ENCODE measurements around the gene MYH14.

MYH14 gene

GRCh38 chr19:50300051-50300450, 96.6 kb downstream of the MYH14 start:
- no peak for DNase-seq

GRCh38 chr19:50300814-50301606, 97.6 kb downstream of the MYH14 start:
- DNase-seq, result no peak

GRCh38 chr19:50301607-50301971, 98.2 kb downstream of the MYH14 start:
- DNase-seq, result no peak

DNA sequence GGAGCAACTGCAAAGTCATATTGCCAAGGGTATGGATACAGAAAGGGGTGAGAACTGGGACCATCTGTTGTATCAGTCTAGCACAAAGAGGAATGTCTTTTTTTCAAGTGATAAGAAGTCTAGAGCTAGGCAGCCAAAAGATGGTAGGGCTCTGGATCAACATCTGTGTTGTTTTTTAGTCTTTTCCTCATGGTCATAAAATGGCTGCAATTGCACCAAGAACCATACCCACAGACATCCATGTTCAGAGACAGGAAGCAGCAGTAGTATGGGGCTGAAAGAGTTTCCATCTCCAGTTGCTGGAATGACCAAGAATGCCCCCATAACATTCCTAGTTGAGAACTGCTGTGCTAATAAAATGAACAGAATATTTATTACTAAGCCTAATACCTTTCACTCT, 100.1 kb downstream of the MYH14 start:
- DNase-seq, result no peak

GRCh38 chr19:50308991-50309390, 105.6 kb downstream of the MYH14 start:
- no peak for DNase-seq

DNA sequence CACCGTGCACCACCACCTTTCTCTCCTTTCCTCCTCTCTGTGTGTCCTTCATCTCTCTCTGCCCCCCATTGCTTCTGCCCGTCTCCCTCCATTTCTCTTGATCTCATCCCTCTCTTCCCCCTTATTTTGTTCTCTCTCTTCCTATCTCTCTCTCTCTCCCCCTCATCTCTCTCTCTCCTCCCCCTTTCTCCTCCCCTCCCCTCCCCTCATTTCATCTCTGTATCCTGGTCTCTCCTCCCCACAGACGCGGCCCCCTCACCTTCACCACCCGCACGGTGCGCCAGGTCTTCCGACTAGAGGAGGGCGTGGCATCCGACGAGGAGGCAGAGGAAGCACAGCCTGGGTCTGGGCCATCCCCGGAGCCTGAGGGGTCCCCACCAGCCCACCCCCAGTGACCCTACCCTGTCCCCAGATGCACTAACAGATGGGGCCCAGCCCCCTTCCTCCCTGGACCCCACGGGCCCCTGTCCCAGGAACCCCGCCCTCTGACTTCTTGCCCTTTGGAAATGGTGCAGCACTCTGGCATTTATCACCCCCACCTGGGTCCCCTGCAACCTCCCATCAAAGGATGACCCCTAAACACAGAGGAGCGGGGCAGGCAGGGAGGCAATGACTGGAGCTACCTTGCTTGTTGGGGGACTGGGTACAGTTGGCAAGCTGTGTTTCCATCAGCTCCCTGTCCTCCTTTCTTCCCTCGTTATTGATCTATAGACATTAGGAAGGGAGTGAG, 106.1 kb downstream of the MYH14 start:
- no peak for DNase-seq

DNA sequence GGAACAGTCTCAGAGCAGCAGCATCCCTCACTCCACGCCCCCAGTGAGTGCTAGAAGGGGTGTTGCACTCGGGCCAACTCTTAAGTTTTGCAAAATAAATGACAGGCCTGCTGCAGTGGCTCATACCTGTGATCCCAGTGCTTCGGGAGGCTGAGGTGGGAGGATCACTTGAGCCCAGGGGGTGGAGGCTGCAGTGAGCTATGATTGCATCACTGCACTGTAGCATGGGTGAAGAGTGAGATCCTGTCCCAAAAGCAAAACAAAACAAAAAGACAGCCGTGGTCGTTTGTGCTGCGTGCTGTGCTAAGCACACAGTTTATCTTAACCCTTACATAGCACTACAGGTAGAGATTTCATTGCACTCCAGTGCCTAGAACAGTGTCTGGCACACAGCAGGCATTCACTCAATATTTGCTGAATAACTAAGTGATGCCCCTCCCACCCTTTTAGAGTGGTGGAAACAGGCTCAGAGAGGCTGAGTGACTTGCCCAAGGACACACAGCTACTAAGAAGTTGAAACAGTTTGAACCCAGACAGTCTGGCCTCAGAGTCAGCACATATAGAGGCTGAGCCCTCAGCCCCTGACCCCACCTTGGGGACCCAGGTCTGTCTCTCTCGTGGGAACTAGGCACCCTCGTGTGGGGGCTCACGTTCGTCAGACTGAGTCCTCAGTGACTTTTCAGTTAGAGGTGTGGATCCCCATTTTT, 107.5 kb downstream of the MYH14 start:
- DNase-seq, result no peak

DNA sequence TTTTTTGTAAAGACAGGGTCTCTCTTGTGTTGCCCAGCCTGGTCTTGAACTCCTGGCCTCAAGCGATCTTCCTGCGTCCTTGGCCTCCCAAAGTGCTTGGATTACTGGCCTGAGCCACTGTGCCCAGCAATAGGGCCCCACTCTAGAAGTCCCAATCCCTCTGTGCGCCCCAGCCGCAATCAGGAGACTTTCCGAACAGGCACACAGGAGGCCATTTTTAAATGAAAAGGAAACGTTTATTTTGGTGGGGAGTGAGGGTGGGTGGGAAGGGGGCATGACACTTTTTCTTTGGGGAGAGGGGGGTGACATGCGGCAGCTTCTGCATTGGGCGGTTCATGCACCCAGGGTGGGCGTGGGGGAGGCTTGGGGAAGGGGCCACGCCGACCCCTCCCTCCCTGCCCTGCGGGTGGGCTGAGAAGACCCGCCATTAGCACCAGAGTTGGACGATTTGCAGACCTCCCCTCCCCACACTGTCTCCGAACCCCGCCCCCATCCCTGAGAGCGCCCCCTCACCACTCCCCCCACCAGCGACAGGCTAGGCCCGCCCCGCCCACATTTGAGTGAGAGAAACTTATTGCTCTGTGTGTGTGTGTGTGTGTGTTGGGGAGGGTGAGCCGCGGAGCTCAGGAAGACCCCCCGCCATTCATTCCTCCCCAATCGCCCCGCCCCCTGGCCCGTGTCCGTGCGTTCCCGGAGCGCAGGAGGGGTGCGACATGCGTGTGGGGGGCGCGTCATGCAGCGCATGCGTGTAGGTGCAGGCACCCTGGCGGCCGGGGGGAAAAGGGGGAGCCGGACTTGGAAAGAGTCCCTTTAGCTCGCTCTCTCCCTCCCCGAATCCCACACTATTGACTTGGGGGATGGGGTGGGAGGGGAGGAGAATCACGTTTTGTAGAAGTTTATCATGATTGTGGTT, 108.6 kb downstream of the MYH14 start:
- peak; percentile 63 for DNase-seq

DNA sequence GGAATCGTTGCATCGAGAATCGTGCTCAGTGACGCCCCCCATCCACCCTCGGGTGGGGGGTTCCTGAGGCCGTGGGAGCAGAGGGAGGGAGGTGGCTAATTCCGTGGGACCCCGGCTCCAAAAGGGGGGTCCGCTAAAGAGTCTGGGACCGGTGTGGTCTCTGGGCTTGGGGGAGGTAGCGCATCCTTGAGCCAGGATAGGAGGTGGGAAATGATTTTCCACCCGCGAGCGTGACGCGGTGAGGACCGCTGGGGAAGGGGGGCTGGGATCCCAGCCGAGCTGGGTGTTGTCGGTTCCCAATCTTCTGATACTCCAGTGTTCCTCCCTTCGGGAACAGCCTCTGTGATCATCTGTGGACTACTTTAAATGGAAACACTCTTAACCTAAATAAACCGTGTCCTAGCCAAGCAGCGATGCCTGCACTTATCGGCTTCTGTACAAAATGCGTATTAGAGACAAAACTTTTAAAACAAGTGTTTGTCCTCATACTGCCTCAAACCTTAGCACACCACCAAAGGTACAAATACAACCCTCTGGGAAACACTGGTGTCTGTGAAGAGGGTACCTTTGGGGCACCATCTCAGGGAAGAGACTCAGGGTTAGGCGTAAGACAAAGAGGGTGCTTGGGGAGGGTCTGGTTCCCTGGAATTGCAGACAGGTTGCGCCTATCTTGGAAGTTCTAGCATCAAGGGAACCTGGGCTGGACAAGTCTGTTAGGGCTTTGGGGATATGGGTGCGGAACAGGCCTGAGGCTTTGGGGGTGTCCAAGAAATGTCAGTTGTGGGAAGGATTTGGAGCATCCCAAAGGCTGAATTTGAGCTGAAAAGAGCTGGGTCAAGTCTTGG, 109.8 kb downstream of the MYH14 start:
- no peak for DNase-seq

DNA sequence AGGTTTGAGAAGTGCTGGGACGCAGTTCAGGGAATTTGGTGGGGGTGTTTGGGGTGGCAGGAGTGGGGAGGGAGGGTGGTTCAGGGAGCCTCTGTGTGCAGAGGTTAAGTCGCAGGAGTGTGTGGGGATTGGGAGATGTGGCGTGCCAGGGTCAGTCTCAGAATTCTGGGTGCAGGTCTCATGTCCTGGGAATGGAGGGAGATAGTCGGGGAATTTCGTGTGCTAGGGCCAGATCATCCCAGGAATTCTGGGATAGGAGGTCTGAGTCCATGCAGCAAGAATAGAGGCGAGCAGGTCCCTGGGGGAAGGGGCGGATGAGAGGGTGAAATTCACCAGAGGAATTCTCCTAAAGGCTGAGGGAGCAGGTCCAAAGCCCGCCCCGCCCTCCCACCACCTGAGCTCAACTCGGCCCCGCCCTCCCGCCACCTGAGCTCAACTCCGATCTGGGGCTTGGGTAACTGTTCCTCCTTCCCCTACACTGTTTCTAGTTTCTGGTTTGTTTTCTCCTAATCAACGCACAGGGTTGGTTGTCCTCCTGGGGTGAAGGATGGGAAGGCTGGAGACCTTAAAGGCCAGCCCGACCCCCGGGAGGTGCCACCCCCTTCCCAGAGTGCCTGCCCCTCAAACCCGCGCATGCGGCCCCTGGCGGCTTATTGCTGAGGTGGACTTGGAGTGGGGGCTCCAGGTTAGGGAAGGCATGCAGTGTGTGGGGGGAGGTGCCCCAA, 110.6 kb downstream of the MYH14 start:
- peak; percentile 53 for DNase-seq

GRCh38 chr19:50314724-50315708, 111.6 kb downstream of the MYH14 start:
- DNase-seq, result no peak

DNA sequence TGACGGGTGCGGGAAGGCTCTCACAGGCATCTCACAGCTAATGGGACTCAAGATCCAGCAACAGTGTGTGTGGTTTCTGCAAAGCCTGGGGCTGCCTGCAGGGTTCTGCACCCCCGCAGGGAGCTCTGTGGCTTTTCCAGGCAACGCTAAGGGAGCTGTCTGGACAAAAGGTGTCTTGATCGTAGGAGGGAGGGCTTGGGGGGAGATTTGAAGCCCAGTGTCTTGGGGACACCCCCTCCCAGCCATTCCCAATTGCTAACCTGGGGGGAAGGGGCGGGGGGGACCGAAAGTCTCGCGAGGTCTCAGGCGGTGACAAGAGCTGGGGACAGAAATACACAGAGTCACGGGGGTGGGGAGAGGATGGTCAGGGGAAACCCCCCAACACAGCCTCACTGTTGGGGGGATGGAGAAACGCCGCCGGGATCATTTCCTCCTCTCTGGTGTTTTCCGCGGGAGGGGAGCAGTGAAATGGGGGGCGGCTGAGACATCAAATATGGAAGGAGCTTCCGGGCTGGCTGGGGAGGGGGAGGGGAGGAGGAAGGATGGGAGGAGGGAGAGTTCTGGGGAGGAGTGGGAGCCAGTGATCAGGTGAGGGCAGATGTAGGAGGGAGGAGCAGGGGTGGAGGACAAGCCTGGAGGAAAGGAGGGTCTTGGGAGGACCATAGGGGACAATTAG, 112.5 kb downstream of the MYH14 start:
- DNase-seq, result peak; percentile 34

DNA sequence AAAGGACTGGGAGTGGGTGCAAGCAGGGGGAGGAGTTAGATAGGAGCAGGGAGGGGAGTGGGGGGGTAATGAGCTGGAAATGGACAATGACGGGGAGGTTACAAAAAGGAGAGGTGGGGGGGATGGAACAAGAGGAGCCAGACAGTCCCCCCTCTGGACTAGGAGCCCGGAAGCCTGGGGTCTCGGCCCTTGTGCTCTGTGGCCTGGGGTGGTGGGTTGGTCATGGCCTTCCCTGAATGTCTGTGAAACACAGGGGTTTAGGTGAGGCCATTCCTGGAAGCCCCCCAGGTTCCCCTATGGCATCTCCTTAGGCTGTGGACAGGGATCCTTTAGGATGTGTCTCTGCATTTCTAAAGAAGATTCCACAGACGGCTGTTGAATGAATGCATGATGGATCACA, 113.7 kb downstream of the MYH14 start:
- no peak for DNase-seq

DNA sequence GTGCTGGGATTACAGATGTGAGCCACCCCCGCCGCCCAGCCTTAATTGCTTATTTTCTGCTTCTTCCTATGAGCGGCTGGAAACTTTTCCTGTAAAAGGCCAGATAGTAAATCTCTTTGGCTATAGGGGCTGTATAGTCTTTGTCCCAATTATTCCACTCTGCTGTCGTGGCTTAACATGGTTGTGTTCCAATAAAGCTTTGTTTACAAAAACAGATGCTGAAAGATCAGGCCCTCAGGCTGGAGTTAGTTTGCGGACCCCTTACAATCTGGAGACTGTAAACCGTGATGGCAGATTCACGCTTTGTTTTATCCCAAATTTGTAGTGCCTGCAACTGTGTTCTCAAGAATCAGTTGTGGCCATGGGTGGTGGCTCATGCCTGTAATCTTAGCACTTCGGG, 115.0 kb downstream of the MYH14 start:
- no peak for DNase-seq

DNA sequence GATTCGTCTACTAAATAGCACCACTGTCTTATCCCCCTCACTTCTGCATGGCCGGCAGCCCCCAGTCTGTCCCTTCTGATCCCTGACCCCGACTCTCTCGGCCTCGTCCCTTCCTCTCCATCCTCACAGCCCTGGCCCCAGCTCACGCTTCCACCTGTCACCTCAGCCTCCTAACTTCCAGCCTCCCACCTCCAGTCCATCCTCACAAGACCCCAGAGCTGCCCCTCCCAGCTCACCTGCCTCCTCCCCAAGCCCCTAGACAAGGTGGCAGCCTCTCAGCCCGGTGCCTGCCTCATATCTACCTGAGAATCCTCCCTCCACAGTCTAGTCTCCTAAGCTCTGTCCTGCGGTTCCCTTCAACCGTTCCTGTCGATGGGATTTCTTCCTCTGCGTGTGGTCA, 115.7 kb downstream of the MYH14 start:
- no peak for DNase-seq

DNA sequence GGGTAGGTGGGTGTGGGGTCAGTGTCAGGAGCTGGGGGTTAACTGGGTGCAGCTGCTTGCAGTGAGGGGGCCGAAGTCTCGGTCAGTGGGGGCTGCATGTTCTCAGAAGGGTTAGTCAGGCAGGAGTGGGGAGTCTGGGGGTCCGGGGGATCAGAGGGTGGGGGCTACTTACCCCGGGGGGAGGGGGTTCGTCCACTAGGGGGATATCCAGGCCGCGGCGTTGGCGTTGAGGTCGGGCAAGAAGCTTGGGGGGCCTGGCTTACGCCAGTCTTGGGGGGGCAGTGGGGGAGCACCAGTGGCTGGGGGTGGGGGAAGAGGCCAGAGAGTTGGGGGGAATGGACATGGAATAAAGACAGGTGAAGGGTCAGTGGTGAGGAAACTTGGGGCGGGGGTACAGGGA, 116.6 kb downstream of the MYH14 start:
- DNase-seq, result no peak

DNA sequence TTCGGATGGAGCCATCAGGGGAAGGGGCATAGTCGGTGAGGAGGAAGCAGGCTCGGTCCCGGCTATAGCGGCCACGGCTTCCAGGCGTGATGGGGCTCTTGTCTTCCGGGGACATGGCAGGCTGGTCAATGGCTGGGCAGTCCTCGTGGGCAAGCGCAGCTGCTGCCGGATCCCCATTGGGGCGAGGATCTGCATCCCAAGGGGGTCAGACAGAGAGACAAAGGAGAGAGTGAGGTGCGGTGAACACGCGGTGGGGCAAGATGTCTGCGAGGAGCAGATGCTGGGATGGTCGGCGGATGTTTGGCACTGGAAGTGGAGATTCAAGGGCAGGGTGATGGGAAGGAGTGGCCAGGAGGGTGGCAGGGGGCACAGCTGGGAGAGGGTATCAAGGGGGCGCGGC, 117.2 kb downstream of the MYH14 start:
- no peak for DNase-seq

GRCh38 chr19:50321831-50322230, 118.4 kb downstream of the MYH14 start:
- no peak for DNase-seq

DNA sequence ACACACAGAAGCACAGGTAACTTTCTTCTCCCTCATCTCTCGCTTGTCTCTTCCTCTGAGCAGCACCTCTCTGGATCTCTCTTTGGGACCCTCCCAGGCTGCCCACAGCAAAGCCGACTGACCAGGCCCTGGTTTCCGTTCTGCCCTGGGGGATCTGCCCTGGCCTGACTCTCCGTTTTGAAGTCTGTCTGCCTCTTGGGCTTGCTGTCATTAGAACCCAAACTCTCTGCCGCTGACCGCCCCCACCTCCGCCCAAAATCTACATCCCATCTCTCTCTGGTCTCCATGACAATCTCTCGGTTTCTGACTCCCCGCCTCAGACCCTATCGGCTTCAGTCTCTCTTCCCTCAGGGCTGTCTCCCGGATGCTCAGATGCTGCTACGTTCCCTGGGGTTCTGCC, 118.8 kb downstream of the MYH14 start:
- no peak for DNase-seq
